Measurements from ENCODE around the gene CASP14. TPM values are rescaled to one million over a fixed set of nuclear protein-coding genes. Genes with fewer than 3 reads are reported as not detected.

CASP14 gene
- total and polyA plus RNA-seq, 2 of the 13 experiments (the other 11 are each of a cell fraction or from before 2014, with no cell fraction given): not detected

GRCh38 chr19:15107061-15108010 lies 58.1 kb downstream of the CASP14 start, which contains the start of gene SYDE1 (continued):
- no peak for TF ChIP-seq TRAFD1 (CRISPR knock-in tag; IDR thresholded peaks at IDR 0.05; ENCODE audit: borderline replicate concordance)
- 0 out of 2 replicates have a peak, but pooled peaks have one; percentile 18 for TF ChIP-seq ETV5 (CRISPR knock-in tag; IDR thresholded peaks at IDR 0.05; ENCODE audit: borderline replicate concordance)
- TF ChIP-seq POGK (CRISPR knock-in tag; conservative IDR thresholded peaks at IDR 0.05): no peak
- TF ChIP-seq MAZ (IDR thresholded peaks at IDR 0.05; ENCODE audit: borderline replicate concordance, low read depth, low read length): no peak
- TF ChIP-seq MAZ (CRISPR knock-in tag; IDR thresholded peaks at IDR 0.05; ENCODE audit: low read depth): 0 out of 2 replicates have a peak, but pooled peaks have one; percentile 2
- no peak for TF ChIP-seq MXD3 (CRISPR knock-in tag; IDR thresholded peaks at IDR 0.05)
- no peak for TF ChIP-seq SMARCE1 (IDR thresholded peaks at IDR 0.05; ENCODE audit: borderline replicate concordance)
- TF ChIP-seq ZFX (CRISPR knock-in tag; IDR thresholded peaks at IDR 0.05; ENCODE audit: low read depth): peak; percentile 71
- TF ChIP-seq RARA (CRISPR knock-in tag; IDR thresholded peaks at IDR 0.05): no peak

Other genes starting within 250 kb of the CASP14 start
- gene OR7A5, start 214.3 kb upstream of the CASP14 start, total RNA-seq (2016; rRNA removed; fragmentation: Illumina TruSeq; extraction: Trizol): not detected in 2 replicates
- not detected in 2 replicates for gene OR7A5, start 214.3 kb upstream of the CASP14 start, polyA plus RNA-seq (2011; rRNA removed)
- gene OR7C1, start 214.3 kb upstream of the CASP14 start, total RNA-seq (2016; rRNA removed; fragmentation: Illumina TruSeq; extraction: Trizol): not detected in 2 replicates
- not detected in 2 replicates for gene OR7C1, start 214.3 kb upstream of the CASP14 start, polyA plus RNA-seq (2011; rRNA removed)
- gene OR7A10, start 200.6 kb upstream of the CASP14 start, total RNA-seq (2016; rRNA removed; fragmentation: Illumina TruSeq; extraction: Trizol): not detected in 2 replicates
- not detected in 2 replicates for gene OR7A10, start 200.6 kb upstream of the CASP14 start, polyA plus RNA-seq (2011; rRNA removed)
- not detected in 2 replicates for gene OR7A17, start 163.3 kb upstream of the CASP14 start, total RNA-seq (2016; rRNA removed; fragmentation: Illumina TruSeq; extraction: Trizol)
- gene OR7A17, start 163.3 kb upstream of the CASP14 start, polyA plus RNA-seq (2011; rRNA removed): not detected in 2 replicates
- not detected in 2 replicates for gene OR7C2, start 108.0 kb upstream of the CASP14 start, total RNA-seq (2016; rRNA removed; fragmentation: Illumina TruSeq; extraction: Trizol)
- not detected in 2 replicates for gene OR7C2, start 108.0 kb upstream of the CASP14 start, polyA plus RNA-seq (2011; rRNA removed)
- not detected in 2 replicates for gene SLC1A6, start 69.6 kb upstream of the CASP14 start, total RNA-seq (2016; rRNA removed; fragmentation: Illumina TruSeq; extraction: Trizol)
- not detected in 2 replicates for gene SLC1A6, start 69.6 kb upstream of the CASP14 start, polyA plus RNA-seq (2011; rRNA removed)
- not detected in 2 replicates for gene OR1I1, start 32.7 kb downstream of the CASP14 start, total RNA-seq (2016; rRNA removed; fragmentation: Illumina TruSeq; extraction: Trizol)
- not detected in 2 replicates for gene OR1I1, start 32.7 kb downstream of the CASP14 start, polyA plus RNA-seq (2011; rRNA removed)
- 3.8 and 4.3 TPM in 2 replicates for gene SYDE1, start 57.9 kb downstream of the CASP14 start, total RNA-seq (2016; rRNA removed; fragmentation: Illumina TruSeq; extraction: Trizol)
- 13.6 and 15.4 TPM in 2 replicates for gene SYDE1, start 57.9 kb downstream of the CASP14 start, polyA plus RNA-seq (2011; rRNA removed)
- 0.09 TPM in 1 of 2 replicates, not detected in the other for gene NOTCH3, start 151.5 kb downstream of the CASP14 start, total RNA-seq (2016; rRNA removed; fragmentation: Illumina TruSeq; extraction: Trizol)
- 0.28 and 0.43 TPM in 2 replicates for gene NOTCH3, start 151.5 kb downstream of the CASP14 start, polyA plus RNA-seq (2011; rRNA removed)
- 0.07 TPM in 1 of 2 replicates, not detected in the other for gene EPHX3, start 183.0 kb downstream of the CASP14 start, total RNA-seq (2016; rRNA removed; fragmentation: Illumina TruSeq; extraction: Trizol)
- 0.15 and 0.17 TPM in 2 replicates for gene EPHX3, start 183.0 kb downstream of the CASP14 start, polyA plus RNA-seq (2011; rRNA removed)